CD4-positive, alpha-beta T cell (primary cell): ENCODE data around the gene NOPCHAP1. TPM values are rescaled to one million over a fixed set of nuclear protein-coding genes. Genes with fewer than 3 reads are reported as not detected.

Experiments
- ATAC-seq: fragments of 200-7000 bp; cut with Tn5 transposase; one replicate; pipeline ENCODE4 v1.10.0; 2022; ENCODE audit warnings: mild to moderate bottlenecking; ENCODE audit not compliant: poor library complexity
- CTCF ChIA-PET: fragments of 350-600 bp; sonication (Branson Sonifier 250); formaldehyde crosslinking; loops from one replicate; lab custom pipeline; 2021; ENCODE audit warnings: antibody characterized with exemption, inconsistent platforms; lab: Charles Lee
- POLR2A ChIA-PET: fragments of 350-600 bp; sonication (Branson Sonifier 250); formaldehyde crosslinking; loops from one replicate; lab custom pipeline; 2021; ENCODE audit warnings: antibody characterized with exemption, inconsistent platforms; lab: Charles Lee
- DNase-seq, 14 experiments: peaks; one replicate each; pipeline ENCODE4 v3.0.0-alpha.2; 2013 to 2020; ENCODE audit warnings: mixed read lengths in 2 of 14
- H3K27ac ChIP-seq, 2 donors: one replicate each; pipeline versions ENCODE4 v1.5.1 to v1.7.0; 2013; ENCODE audit warnings: low read length in 2 of 2, low read depth in 1 of 2, mild to moderate bottlenecking in 1 of 2
- H3K27me3 ChIP-seq, 2 experiments: 1 replicate in 1 of 2; 2 replicates in 1 of 2; pipeline versions ENCODE4 v1.6.1 to v1.7.0; 2013; ENCODE audit warnings: low read length in 2 of 2, control low read depth in 1 of 2, mild to moderate bottlenecking in 1 of 2, moderate library complexity in 1 of 2; ENCODE audit not compliant: insufficient read depth in 2 of 2, control insufficient read depth in 1 of 2
- H3K36me3 ChIP-seq: one replicate; pipeline ENCODE4 v1.6.1; 2013; ENCODE audit warnings: low read length, control low read depth; ENCODE audit not compliant: insufficient read depth
- H3K4me1 ChIP-seq: one replicate; pipeline ENCODE4 v1.6.1; 2013; ENCODE audit warnings: low read length, control low read depth; ENCODE audit not compliant: insufficient read depth
- H3K4me3 ChIP-seq: one replicate; pipeline ENCODE4 v1.5.1; 2013; ENCODE audit warnings: mild to moderate bottlenecking, low read length, moderate library complexity
- H3K9me3 ChIP-seq, 2 experiments: 1 replicate in 1 of 2; 2 replicates in 1 of 2; pipeline versions ENCODE4 v1.6.1 to v1.7.0; 2013; ENCODE audit warnings: low read length in 2 of 2, mild to moderate bottlenecking in 2 of 2, control low read depth in 1 of 2, moderate library complexity in 1 of 2; ENCODE audit not compliant: control insufficient read depth in 1 of 2, insufficient read depth in 1 of 2
- H3K27ac Mint-ChIP-seq: one replicate; pipeline ENCODE4 v1.8.0; 2020; ENCODE audit warnings: mixed read lengths
- H3K27me3 Mint-ChIP-seq: one replicate; pipeline ENCODE4 v1.8.0; 2021; ENCODE audit warnings: mixed read lengths
- H3K36me3 Mint-ChIP-seq: one replicate; pipeline ENCODE4 v1.8.0; 2021; ENCODE audit warnings: low read depth, mixed read lengths
- H3K4me1 Mint-ChIP-seq: one replicate; pipeline ENCODE4 v1.8.0; 2021; ENCODE audit warnings: low read depth, mixed read lengths
- H3K4me3 Mint-ChIP-seq: one replicate; pipeline ENCODE4 v1.8.0; 2020; ENCODE audit warnings: mild to moderate bottlenecking, mixed read lengths
- H3K9me3 Mint-ChIP-seq: one replicate; pipeline ENCODE4 v1.8.0; 2020; ENCODE audit warnings: mixed read lengths
- intact Hi-C, 2 experiments: fragments of 100-400 bp; cut with DNase I in 1 of 2; cut with micrococcal nuclease in 1 of 2; formaldehyde crosslinking; loops; one replicate each; pipeline versions ENCODE4 v1.15.1 to v1.9.0; 2023 to 2025; cut with DNase I, micrococcal nuclease
- total RNA-seq, 174 experiments: library from RNA in 2 of 174; stranded (reverse) in 2 of 174; gene quantifications; one replicate each; pipeline ENCODE4 v1.2.3 and lab custom pipeline; 2021 to 2026
- TF ChIP-seq, protein P1 (sequence below): fragments of 200-600 bp; IDR thresholded peaks from one replicate; pipeline ENCODE4 v1.8.0; 2022; ENCODE audit warnings: antibody characterized with exemption, mild to moderate bottlenecking

The NOPCHAP1 gene
- total RNA-seq, 2 experiments from 2014 or later: 10.1 to 11.8 TPM

DNA sequence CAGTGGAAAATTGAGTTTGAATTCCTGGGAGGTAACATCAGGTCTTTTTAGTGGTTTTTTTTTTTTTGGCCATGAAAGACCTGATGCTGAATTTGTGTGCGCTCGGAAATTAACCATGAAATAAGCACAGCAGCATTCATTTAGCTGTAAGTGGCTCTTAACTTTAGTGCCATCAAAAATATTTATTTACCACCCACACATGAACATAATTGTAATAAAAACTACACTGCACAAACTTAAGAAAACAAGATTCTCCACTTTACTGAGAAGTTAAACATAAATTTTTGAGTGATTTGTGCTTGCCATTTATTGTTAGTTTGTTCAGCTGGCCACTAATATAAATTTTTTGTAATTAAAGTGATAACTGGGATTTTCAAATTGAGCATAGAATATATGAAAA, 30.4 kb upstream of the NOPCHAP1 start:
- DNase-seq: no peak
- Histone ChIP-seq H3K27me3 (no peaks in the 10 kb centered on the region), H3K36me3 (no peaks in the 10 kb centered on the region), H3K4me3 (no peak overlapping the region), H3K4me1 (peaks cover 15% of the 10 kb centered on the region), H3K9me3 (no peaks in the 10 kb centered on the region), H3K27ac (no peak overlapping the region)
- ChIA-PET POLR2A (no interaction called here), CTCF (interaction anchor here (1.5 kb wide), 1 partner anchor 183 kb away, joined by 3 read pairs; no protein-coding TSS in a partner anchor)
- no peak for ATAC-seq
- H3K27ac Mint-ChIP-seq: no peak overlapping the region
- peaks cover 5% of the 10 kb centered on the region for H3K27me3 Mint-ChIP-seq
- peaks cover 4% of the 10 kb centered on the region for H3K36me3 Mint-ChIP-seq
- H3K4me3 Mint-ChIP-seq: no peak overlapping the region
- intact Hi-C loops: loop anchor here (5.0 to 10.0 kb wide), 3 partner anchors 97 to 573 kb away; partner anchors contain the start of gene CHST11 (in 1 of the 2)
- H3K9me3 Mint-ChIP-seq: no peaks in the 10 kb centered on the region
- TF ChIP-seq, protein P1, sequence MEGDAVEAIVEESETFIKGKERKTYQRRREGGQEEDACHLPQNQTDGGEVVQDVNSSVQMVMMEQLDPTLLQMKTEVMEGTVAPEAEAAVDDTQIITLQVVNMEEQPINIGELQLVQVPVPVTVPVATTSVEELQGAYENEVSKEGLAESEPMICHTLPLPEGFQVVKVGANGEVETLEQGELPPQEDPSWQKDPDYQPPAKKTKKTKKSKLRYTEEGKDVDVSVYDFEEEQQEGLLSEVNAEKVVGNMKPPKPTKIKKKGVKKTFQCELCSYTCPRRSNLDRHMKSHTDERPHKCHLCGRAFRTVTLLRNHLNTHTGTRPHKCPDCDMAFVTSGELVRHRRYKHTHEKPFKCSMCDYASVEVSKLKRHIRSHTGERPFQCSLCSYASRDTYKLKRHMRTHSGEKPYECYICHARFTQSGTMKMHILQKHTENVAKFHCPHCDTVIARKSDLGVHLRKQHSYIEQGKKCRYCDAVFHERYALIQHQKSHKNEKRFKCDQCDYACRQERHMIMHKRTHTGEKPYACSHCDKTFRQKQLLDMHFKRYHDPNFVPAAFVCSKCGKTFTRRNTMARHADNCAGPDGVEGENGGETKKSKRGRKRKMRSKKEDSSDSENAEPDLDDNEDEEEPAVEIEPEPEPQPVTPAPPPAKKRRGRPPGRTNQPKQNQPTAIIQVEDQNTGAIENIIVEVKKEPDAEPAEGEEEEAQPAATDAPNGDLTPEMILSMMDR: no peak
- peaks cover 26% of the 10 kb centered on the region for H3K4me1 Mint-ChIP-seq

DNA sequence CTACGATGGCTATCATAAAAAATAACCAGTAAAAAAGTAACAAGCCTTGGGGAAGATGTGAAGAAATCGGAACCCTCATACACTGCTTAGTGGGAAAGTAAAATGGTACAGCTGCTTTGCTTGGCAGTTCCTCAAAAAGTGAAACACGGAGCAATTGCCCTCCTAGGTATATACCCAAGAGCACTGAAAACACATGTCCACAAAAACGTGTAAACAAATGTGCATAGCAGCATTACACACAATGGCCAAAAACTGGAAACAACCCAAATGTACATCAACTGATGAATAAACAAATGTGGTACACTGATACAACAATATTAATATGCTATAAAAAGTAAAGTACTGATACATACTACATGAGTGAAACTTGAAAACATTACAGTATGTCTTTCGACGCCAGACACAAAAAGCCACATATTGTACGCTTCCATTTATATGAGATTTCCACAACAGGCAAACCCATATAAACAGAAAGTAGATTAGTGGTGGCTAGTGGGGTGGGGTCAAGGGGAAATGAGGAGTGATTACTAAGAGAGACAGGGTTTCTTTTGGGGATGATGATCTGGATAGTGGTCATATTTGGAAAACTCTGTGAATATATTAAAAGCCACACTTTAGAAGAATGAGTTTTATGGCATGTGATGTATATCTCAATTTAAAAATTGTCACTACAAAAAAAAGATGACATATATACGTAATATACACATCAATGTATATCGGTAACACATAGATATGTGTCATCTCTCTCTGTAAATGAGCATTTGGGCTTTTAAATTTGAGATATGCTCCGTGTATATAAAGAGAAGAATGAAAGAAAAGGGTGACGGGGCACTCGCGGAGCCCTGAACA, 29.0 kb upstream of the NOPCHAP1 start:
- H3K27me3 ChIP-seq: no peaks in the 10 kb centered on the region
- peaks cover 5% of the 10 kb centered on the region for H3K27me3 Mint-ChIP-seq
- peak overlapping the region; percentile 63 for H3K4me3 ChIP-seq
- TF ChIP-seq, protein P1: no peak
- peak overlapping the region; percentile 13 for H3K27ac Mint-ChIP-seq
- peaks cover 4% of the 10 kb centered on the region for H3K36me3 Mint-ChIP-seq
- peak overlapping the region; percentile 91 for H3K4me3 Mint-ChIP-seq
- no peaks in the 10 kb centered on the region for H3K36me3 ChIP-seq
- no peaks in the 10 kb centered on the region for H3K9me3 Mint-ChIP-seq
- peaks cover 15% of the 10 kb centered on the region for H3K4me1 ChIP-seq
- no peak overlapping the region for H3K27ac ChIP-seq
- CTCF ChIA-PET: interaction anchor here (1.1 to 2.1 kb wide), 3 partner anchors 93 to 236 kb away, joined by 3 to 9 read pairs (median 3); no protein-coding TSS in a partner anchor
- no peaks in the 10 kb centered on the region for H3K9me3 ChIP-seq
- H3K4me1 Mint-ChIP-seq: peaks cover 26% of the 10 kb centered on the region
- POLR2A ChIA-PET: interaction anchor here (0.5 to 2.3 kb wide), 3 partner anchors 93 to 575 kb away, joined by 3 to 5 read pairs (median 4); no protein-coding TSS in a partner anchor
- no peak for ATAC-seq
- DNase-seq: peak in 3 of 14 experiments; percentile 7 to 23 (median 14)
- intact Hi-C loops: loop anchor here (5.0 to 10.0 kb wide), 3 partner anchors 95 to 575 kb away; partner anchors contain the start of gene CHST11 (in 1 of the 2)

DNA sequence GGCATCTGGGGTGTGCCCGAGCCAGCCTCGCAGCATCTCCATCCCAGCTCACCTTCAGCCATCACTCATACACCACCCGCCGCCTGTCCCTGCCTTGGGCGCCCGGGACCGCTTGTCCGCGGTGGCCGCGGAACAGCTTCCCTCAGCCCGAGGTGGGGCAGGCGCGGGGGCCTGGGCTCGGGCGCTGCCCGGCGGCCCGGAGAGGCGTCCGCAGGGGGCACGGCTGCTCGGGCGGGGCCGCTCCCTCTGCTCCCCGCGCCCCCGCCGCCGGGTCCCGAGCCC, 28.5 kb upstream of the NOPCHAP1 start:
- CTCF ChIA-PET: interaction anchor here (1.1 to 2.1 kb wide), 3 partner anchors 93 to 237 kb away, joined by 3 to 9 read pairs (median 3); no protein-coding TSS in a partner anchor
- Mint-ChIP-seq H3K27ac (peak overlapping the region; percentile 13), H3K27me3 (peaks cover 5% of the 10 kb centered on the region), H3K36me3 (peaks cover 4% of the 10 kb centered on the region), H3K4me1 (peaks cover 26% of the 10 kb centered on the region), H3K9me3 (no peaks in the 10 kb centered on the region), H3K4me3 (peak overlapping the region; percentile 91)
- ATAC-seq (peak; percentile 18), DNase-seq (peak in 13 of 14 experiments; percentile 6 to 66 (median 24))
- POLR2A ChIA-PET: interaction anchor here (0.5 to 2.3 kb wide), 3 partner anchors 93 to 576 kb away, joined by 3 to 5 read pairs (median 4); no protein-coding TSS in a partner anchor
- H3K4me3 ChIP-seq: peak overlapping the region; percentile 63
- H3K9me3 ChIP-seq: no peaks in the 10 kb centered on the region
- intact Hi-C loops: loop anchor here (5.0 to 10.0 kb wide), 3 partner anchors 95 to 575 kb away; partner anchors contain the start of gene CHST11 (in 1 of the 2)
- H3K36me3 ChIP-seq: no peaks in the 10 kb centered on the region
- H3K27ac ChIP-seq: no peak overlapping the region
- peaks cover 15% of the 10 kb centered on the region for H3K4me1 ChIP-seq
- H3K27me3 ChIP-seq: no peaks in the 10 kb centered on the region
- TF ChIP-seq, protein P1: no peak
